Measurements from ENCODE around the gene MPP4. TPM values are rescaled to one million over a fixed set of nuclear protein-coding genes. Genes with fewer than 3 reads are reported as not detected.

MPP4 gene
- total RNA-seq, 1 donor from 2014 or later: 2.9 TPM

DNA sequence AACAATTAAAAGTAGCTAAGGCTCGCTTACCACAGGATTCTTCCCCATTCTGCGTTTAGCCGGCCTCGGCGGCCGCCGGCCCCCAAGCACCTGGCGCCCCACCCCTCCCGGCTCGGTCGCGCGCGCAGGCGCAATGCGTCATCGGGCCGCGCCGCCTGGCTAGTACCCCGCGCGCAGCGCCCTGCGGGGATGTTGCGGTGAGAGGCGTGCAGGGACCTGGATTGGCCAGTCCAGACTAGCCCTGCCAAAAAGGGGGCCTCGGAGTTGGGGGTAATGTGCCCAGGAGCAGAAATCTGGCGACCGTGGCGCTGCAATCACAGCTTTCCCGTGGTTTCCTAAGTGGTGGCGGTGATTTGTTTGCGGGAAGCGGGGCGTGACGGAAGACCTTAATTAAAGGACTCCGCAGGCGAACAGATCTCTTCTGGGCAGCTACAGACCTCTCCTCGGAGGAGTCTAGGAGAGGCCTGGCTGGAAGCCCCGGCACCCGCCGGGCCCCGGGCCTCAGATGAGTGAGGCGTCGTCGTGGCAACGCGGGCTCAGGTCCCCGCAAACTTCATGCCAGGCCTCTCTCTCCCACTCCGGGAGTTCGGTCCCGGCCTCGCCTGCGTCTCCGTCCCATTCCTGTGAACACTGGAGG is 55.7 kb downstream of the MPP4 start:
- peaks cover 46% of the 10 kb centered on the region for H3K79me2 ChIP-seq (ENCODE audit: insufficient read depth, low read length)
- peak overlapping the region; percentile 92 for H2AFZ ChIP-seq (ENCODE audit: low read depth, low read length)
- H3K4me3 ChIP-seq (ENCODE audit: insufficient read depth, low read depth, low read length): peak overlapping the region; percentile 82
- H3K27ac ChIP-seq (ENCODE audit: low read depth, low read length): peak overlapping the region; percentile 97
- Mint-ChIP-seq H3K27me3 (ENCODE audit: low read depth, unreplicated experiment) (no peaks in the 10 kb centered on the region), H3K27ac (ENCODE audit: unreplicated experiment) (peak overlapping the region; percentile 91), H3K4me3 (ENCODE audit: unreplicated experiment) (peak overlapping the region; percentile 89), H3K36me3 (ENCODE audit: low read depth, unreplicated experiment) (peaks cover 3% of the 10 kb centered on the region), H3K9me3 (ENCODE audit: unreplicated experiment) (no peaks in the 10 kb centered on the region), H3K4me1 (ENCODE audit: low read depth, unreplicated experiment) (peaks cover 9% of the 10 kb centered on the region)
- H3K27me3 ChIP-seq (ENCODE audit: insufficient read depth, low read length): no peaks in the 10 kb centered on the region
- no peak for TF ChIP-seq EZH2 (IDR thresholded peaks at IDR 0.05; ENCODE audit: insufficient read depth, low read length)
- TF ChIP-seq, protein P1, sequence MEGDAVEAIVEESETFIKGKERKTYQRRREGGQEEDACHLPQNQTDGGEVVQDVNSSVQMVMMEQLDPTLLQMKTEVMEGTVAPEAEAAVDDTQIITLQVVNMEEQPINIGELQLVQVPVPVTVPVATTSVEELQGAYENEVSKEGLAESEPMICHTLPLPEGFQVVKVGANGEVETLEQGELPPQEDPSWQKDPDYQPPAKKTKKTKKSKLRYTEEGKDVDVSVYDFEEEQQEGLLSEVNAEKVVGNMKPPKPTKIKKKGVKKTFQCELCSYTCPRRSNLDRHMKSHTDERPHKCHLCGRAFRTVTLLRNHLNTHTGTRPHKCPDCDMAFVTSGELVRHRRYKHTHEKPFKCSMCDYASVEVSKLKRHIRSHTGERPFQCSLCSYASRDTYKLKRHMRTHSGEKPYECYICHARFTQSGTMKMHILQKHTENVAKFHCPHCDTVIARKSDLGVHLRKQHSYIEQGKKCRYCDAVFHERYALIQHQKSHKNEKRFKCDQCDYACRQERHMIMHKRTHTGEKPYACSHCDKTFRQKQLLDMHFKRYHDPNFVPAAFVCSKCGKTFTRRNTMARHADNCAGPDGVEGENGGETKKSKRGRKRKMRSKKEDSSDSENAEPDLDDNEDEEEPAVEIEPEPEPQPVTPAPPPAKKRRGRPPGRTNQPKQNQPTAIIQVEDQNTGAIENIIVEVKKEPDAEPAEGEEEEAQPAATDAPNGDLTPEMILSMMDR (IDR thresholded peaks at IDR 0.05; ENCODE audit: insufficient read depth, low read depth, low read length): no peak
- H3K4me2 ChIP-seq (ENCODE audit: low read length): peak overlapping the region; percentile 83
- H3K36me3 ChIP-seq (ENCODE audit: insufficient read depth, low read length): peaks cover 14% of the 10 kb centered on the region
- no peaks in the 10 kb centered on the region for H3K9me3 ChIP-seq (ENCODE audit: insufficient read depth, low read depth, low read length)
- peaks cover 18% of the 10 kb centered on the region for H3K4me1 ChIP-seq (ENCODE audit: insufficient read depth, low read length)
- H4K20me1 ChIP-seq (ENCODE audit: insufficient read depth, low read length): no peaks in the 10 kb centered on the region
- DNase-seq (ENCODE audit: low read depth): peak; percentile 71
- FAIRE-seq: no peak
- H3K9ac ChIP-seq (ENCODE audit: low read length): peak overlapping the region; percentile 95

DNA sequence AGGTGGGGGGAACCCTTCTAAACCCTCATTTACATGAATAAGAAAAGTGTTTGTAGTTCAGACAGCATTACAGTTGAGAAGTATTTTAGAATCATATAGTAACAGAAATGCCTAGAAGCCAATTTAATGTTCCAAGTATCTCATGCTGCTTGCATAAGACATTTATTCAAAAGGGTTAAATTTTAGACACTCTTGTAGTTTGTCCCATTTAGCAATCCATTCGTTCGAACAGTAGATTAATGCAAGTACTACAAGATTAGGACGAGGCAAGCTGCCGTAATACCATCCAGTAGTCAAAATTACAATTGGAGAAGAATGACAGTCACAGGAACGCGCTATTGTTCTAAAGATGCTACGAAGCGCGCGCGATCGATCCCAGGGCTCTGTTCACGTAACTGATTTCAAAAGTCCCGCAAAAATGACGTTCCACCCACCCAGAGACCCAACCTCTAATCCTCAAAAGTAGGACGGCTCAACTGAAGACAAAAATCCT is 56.3 kb downstream of the MPP4 start:
- Mint-ChIP-seq H3K9me3 (ENCODE audit: unreplicated experiment) (no peaks in the 10 kb centered on the region), H3K27me3 (ENCODE audit: low read depth, unreplicated experiment) (no peaks in the 10 kb centered on the region), H3K4me1 (ENCODE audit: low read depth, unreplicated experiment) (peaks cover 9% of the 10 kb centered on the region), H3K36me3 (ENCODE audit: low read depth, unreplicated experiment) (peaks cover 3% of the 10 kb centered on the region), H3K27ac (ENCODE audit: unreplicated experiment) (peak overlapping the region; percentile 49), H3K4me3 (ENCODE audit: unreplicated experiment) (peak overlapping the region; percentile 89)
- peaks cover 16% of the 10 kb centered on the region for H3K36me3 ChIP-seq (ENCODE audit: insufficient read depth, low read length)
- peak overlapping the region; percentile 92 for H2AFZ ChIP-seq (ENCODE audit: low read depth, low read length)
- peak overlapping the region; percentile 82 for H3K4me3 ChIP-seq (ENCODE audit: insufficient read depth, low read depth, low read length)
- peak overlapping the region; percentile 83 for H3K4me2 ChIP-seq (ENCODE audit: low read length)
- peak overlapping the region; percentile 95 for H3K9ac ChIP-seq (ENCODE audit: low read length)
- no peaks in the 10 kb centered on the region for H3K27me3 ChIP-seq (ENCODE audit: insufficient read depth, low read length)
- H3K4me1 ChIP-seq (ENCODE audit: insufficient read depth, low read length): peaks cover 18% of the 10 kb centered on the region
- DNase-seq (ENCODE audit: low read depth) (no peak), FAIRE-seq (no peak)
- peak overlapping the region; percentile 97 for H3K27ac ChIP-seq (ENCODE audit: low read depth, low read length)
- no peaks in the 10 kb centered on the region for H3K9me3 ChIP-seq (ENCODE audit: insufficient read depth, low read depth, low read length)
- H4K20me1 ChIP-seq (ENCODE audit: insufficient read depth, low read length): no peaks in the 10 kb centered on the region
- H3K79me2 ChIP-seq (ENCODE audit: insufficient read depth, low read length): peaks cover 46% of the 10 kb centered on the region
- no peak for TF ChIP-seq EZH2 (IDR thresholded peaks at IDR 0.05; ENCODE audit: insufficient read depth, low read length)
- TF ChIP-seq, protein P1 (IDR thresholded peaks at IDR 0.05; ENCODE audit: insufficient read depth, low read depth, low read length): no peak

DNA sequence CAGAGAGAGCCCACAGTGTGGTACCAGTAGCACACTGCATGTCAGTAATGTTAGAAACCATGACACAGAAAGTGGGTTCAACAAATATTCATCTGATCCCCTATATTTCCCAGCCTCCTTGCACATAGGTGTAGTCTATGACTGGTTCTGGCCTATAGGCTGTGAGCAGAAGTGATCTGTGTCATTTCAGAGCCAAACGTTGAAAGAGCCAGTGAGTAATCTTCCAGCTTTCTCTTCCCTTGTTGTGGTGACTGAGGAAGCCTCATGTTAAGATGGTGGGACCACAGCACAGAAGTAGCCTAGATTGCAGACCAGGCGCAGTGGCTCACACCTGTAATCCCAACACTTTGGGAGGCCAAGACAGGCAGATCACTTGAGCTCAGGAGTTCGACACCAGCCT is 59.2 kb downstream of the MPP4 start:
- TF ChIP-seq, protein P1 (IDR thresholded peaks at IDR 0.05; ENCODE audit: insufficient read depth, low read depth, low read length): no peak
- TF ChIP-seq EZH2 (IDR thresholded peaks at IDR 0.05; ENCODE audit: insufficient read depth, low read length): no peak
- H3K4me1 Mint-ChIP-seq (ENCODE audit: low read depth, unreplicated experiment): peaks cover 7% of the 10 kb centered on the region

More for the DNA sequence above, 59.2 kb downstream of the MPP4 start:
- Mint-ChIP-seq H3K36me3 (ENCODE audit: low read depth, unreplicated experiment) (peaks cover 8% of the 10 kb centered on the region), H3K27me3 (ENCODE audit: low read depth, unreplicated experiment) (no peaks in the 10 kb centered on the region), H3K9me3 (ENCODE audit: unreplicated experiment) (no peaks in the 10 kb centered on the region), H3K4me3 (ENCODE audit: unreplicated experiment) (no peak overlapping the region), H3K27ac (ENCODE audit: unreplicated experiment) (no peak overlapping the region)
- Histone ChIP-seq H3K27me3 (ENCODE audit: insufficient read depth, low read length) (no peaks in the 10 kb centered on the region), H3K36me3 (ENCODE audit: insufficient read depth, low read length) (peaks cover 40% of the 10 kb centered on the region), H3K27ac (ENCODE audit: low read depth, low read length) (no peak overlapping the region), H3K4me2 (ENCODE audit: low read length) (no peak overlapping the region), H3K4me1 (ENCODE audit: insufficient read depth, low read length) (peaks cover 15% of the 10 kb centered on the region), H3K9me3 (ENCODE audit: insufficient read depth, low read depth, low read length) (no peaks in the 10 kb centered on the region), H3K9ac (ENCODE audit: low read length) (no peak overlapping the region), H4K20me1 (ENCODE audit: insufficient read depth, low read length) (no peaks in the 10 kb centered on the region), H3K79me2 (ENCODE audit: insufficient read depth, low read length) (peaks cover 46% of the 10 kb centered on the region), H3K4me3 (ENCODE audit: insufficient read depth, low read depth, low read length) (no peak overlapping the region), H2AFZ (ENCODE audit: low read depth, low read length) (no peak overlapping the region)
- FAIRE-seq: no peak
- no peak for DNase-seq (ENCODE audit: low read depth)

Measured in astrocyte (in vitro differentiated cells and primary cell).